ENCODE measurements around the gene DCAF4L1.

DCAF4L1 gene, protein sequence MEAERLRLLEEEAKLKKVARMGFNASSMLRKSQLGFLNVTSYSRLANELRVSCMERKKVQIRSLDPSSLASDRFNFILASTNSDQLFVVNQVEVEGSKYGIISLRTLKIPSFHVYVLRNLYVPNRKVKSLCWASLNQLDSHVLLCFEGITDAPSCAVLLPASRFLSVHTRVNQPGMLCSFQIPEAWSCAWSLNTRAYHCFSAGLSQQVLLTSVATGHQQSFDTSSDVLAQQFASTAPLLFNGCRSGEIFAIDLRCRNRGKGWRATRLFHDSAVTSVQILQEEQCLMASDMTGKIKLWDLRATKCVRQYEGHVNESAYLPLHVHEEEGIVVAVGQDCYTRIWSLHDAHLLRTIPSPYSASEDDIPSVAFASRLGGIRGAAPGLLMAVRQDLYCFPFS

DNA sequence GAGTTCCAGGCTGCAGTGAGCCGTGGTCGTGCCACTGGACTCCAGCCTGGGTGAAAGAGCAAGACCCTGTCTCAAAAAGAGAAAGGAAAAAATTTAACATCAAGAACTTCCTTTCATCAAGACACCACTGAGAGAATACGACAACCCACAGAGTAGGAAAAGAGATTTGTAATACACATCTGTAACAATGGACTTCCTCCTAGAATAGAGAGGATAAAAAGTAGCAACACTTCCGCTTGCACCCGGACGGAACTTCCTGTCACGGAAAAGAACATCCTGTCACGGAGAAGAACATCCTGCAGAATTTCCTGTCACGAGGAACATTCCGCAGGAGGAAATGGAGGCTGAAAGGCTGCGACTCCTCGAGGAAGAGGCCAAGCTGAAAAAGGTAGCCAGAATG is at the start of gene DCAF4L1:
Gene DCAF4L1 (plus strand): TSS at position 301 of the 400 bp plus-strand sequence. CDS start 37 bp downstream, at position 338.
- DNase-seq: no peak

DNA sequence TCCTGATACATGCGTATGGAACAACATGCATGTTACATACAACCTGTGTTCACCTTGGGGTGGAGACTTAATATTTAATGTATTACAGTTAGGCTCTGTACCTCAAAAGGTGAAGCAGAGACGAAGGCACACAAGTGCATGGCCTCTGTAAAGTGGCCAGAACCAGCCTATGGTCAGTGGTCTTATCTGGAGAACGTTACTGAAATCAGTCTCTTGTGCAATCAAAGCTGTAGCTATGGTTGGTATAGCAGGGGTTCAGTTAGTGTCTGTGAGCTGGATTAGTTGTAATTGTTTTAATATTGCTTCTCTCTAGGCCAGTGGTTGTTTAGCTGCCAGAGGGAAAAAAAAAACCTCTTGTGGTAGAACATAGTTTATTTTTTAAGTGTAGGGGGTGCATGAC is 48.6 kb upstream of the DCAF4L1 start:
- no peak for DNase-seq
- no peak for TF ChIP-seq GATA1 (IDR thresholded peaks at IDR 0.05; ENCODE audit: low read depth, low read length)
- no peak for TF ChIP-seq POLR2A (IDR thresholded peaks at IDR 0.05; ENCODE audit: low read length)

More for the DNA sequence above, at the start of gene DCAF4L1:
- no peak for TF ChIP-seq POLR2A (IDR thresholded peaks at IDR 0.05; ENCODE audit: low read length)
- TF ChIP-seq GATA1 (IDR thresholded peaks at IDR 0.05; ENCODE audit: low read depth, low read length): no peak

DNA sequence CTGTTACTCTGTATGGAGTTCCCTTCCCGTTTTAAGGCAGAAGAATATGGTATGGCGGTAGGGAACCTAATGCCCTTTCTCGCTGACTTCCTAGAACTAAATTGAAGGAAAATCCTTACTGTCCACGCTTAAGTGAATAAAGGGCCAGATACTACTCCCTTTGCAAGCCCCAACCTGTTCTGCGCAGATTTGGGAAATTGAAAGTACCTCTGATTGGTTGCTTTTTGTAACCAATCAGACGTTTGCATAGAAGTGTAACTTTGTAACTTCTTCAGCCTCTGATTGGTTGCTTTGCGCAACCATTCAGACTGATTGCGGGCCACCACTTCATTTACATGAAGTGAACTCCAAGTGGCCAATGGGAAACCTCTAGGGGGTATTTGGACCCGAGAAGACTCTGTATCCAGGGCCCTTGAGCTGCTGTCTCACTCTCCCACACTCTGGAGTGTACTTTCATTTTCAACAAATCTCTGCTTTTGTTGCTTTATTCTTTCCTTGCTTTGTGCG is 47.5 kb upstream of the DCAF4L1 start:
- TF ChIP-seq POLR2A (IDR thresholded peaks at IDR 0.05; ENCODE audit: low read length): no peak
- TF ChIP-seq GATA1 (IDR thresholded peaks at IDR 0.05; ENCODE audit: low read depth, low read length): no peak
- peak in 1 of 2 experiments; percentile 10 for DNase-seq

DNA sequence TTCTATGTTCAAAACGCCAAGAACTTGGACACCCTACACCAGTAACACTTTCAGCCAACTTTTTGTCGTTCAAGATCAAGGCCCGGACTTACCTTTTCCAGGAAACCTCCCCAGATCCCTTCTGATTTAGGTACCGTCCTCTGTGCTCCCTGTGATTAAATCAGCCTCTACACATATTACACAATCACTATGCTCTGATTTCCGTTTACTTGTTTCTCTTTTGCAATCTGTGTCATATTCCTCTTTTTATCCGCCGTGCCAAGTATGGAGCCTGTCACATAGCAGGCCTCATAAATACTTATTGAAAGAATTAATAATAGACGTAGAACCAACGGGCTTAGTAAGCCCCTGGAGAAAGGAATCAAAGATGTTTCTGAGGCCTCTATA is 47.0 kb upstream of the DCAF4L1 start:
- TF ChIP-seq POLR2A (IDR thresholded peaks at IDR 0.05; ENCODE audit: low read length) (no peak), GATA1 (IDR thresholded peaks at IDR 0.05; ENCODE audit: low read depth, low read length) (no peak)
- DNase-seq: no peak

DNA sequence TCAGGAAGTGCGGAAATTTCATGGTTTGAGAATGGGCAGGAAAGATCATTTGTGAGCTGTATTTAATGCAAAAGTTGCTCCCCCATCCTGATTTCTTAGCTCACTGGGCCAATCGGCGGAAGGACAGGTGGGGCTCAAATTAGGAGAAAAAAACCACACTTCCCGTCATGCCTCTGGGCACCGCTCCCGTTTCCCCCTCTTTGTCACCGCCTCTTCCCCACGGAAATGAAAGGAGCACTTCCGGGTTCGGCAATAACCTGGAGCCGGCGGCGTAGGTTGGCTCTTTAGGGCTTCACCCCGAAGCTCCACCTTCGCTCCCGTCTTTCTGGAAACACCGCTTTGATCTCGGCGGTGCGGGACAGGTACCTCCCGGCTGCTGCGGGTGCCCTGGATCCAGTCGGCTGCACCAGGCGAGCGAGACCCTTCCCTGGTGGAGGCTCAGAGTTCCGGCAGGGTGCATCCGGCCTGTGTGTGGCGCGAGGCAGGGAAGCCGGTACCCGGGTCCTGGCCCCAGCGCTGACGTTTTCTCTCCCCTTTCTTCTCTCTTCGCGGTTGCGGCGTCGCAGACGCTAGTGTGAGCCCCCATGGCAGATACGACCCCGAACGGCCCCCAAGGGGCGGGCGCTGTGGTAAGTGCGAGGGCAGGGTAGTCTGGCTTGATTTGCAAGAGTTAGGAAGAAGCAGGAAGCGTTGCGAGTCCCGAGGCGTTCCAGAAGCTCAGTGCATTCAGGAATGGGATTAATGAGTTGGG is 46.5 kb upstream of the DCAF4L1 start, which contains the start of gene TMEM33:
Gene TMEM33 (plus strand): TSS at position 529 of the 751 bp plus-strand sequence. CDS start 56 bp downstream, at position 585.
- DNase-seq: peak; percentile 86 to 88
- no peak for TF ChIP-seq GATA1 (IDR thresholded peaks at IDR 0.05; ENCODE audit: low read depth, low read length)
- peak; percentile 90 for TF ChIP-seq POLR2A (IDR thresholded peaks at IDR 0.05; ENCODE audit: low read length)

DNA sequence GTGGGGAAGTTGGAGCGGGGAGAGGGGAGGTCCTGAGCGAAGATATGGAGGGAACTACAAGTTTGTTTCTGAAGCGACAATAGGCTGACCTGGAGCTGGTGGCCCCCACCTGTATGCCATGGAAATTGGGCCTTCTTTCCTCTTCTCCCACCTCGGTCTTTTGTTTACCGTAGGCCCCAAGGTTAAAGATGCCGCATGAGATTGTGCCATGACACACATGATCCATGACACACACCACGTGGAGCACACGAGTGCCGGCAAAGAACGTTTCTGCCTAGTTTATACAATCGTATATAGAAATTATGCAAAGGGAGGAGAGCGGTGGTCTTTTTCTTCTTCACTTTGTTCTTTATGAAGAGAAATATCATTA is 45.9 kb upstream of the DCAF4L1 start:
- DNase-seq: peak; percentile 68 to 69
- TF ChIP-seq POLR2A (IDR thresholded peaks at IDR 0.05; ENCODE audit: low read length) (no peak), GATA1 (IDR thresholded peaks at IDR 0.05; ENCODE audit: low read depth, low read length) (no peak)

DNA sequence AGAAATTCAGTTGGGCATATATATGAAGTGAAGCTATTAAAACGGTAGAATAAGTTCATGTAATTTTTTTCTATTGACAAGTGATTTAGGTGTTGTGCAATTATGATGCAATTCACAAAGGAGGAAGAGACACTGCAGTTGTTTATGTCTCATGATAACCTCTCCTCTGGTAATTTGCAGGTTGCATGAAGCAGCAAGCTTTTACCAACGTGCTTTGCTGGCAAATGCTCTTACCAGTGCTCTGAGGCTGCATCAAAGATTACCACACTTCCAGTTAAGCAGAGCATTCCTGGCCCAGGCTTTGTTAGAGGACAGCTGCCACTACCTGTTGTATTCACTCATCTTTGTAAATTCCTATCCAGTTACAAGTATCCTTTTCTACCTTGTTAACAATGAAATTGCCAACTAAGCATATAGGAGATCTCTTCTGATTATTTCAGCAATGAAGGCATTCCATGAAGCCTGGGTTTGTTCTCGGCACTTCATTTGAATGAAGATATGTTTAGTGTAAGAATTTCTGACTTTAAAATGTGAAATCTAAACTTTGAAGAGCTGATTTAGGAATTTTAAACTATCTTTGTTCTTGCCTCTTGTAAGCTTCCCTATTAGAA is 42.4 kb upstream of the DCAF4L1 start:
- peak; percentile 5 to 29 for DNase-seq
- TF ChIP-seq POLR2A (IDR thresholded peaks at IDR 0.05; ENCODE audit: low read length): no peak
- TF ChIP-seq GATA1 (IDR thresholded peaks at IDR 0.05; ENCODE audit: low read depth, low read length): no peak

DNA sequence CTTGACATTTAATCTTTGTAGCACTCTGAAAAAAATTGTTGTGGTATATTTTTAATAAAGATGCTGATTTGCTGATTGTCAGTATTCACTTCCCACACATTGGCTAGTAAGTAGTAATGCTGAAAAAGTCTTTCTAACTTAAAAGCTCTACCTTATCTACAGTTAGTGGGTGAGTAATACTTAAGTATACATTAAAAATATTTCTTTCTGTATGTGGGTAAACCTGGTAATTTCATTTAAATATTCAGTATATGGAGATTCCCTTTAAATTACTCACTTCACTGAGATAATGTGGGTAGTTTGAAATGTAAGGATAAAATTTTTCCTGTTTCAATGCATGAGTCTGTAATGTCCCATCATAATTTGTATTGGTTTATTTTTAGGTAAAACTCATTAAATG is 40.7 kb upstream of the DCAF4L1 start:
- TF ChIP-seq GATA1 (IDR thresholded peaks at IDR 0.05; ENCODE audit: low read depth, low read length) (no peak), POLR2A (IDR thresholded peaks at IDR 0.05; ENCODE audit: low read length) (no peak)

DNA sequence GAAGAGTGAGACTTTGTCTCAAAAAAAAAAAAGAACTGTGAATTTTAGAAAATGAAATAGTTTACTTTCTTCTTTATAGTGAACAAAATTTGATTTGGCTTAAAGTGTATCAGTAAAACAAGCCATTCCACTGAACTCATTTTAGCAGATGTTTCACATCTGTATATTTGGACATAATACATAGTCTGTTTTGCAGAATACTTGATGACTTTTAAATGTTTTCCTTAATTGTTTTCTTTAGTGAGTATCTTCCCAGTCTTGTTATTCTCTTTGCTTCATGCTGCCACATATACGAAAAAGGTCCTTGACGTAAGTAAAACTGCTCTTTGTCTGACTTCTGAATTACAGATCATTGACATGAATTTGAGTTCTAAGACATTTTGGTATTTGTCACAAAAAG is 38.0 kb upstream of the DCAF4L1 start:
- TF ChIP-seq GATA1 (IDR thresholded peaks at IDR 0.05; ENCODE audit: low read depth, low read length) (no peak), POLR2A (IDR thresholded peaks at IDR 0.05; ENCODE audit: low read length) (no peak)
- DNase-seq: no peak

More for the DNA sequence above, 40.7 kb upstream of the DCAF4L1 start:
- no peak for DNase-seq

DNA sequence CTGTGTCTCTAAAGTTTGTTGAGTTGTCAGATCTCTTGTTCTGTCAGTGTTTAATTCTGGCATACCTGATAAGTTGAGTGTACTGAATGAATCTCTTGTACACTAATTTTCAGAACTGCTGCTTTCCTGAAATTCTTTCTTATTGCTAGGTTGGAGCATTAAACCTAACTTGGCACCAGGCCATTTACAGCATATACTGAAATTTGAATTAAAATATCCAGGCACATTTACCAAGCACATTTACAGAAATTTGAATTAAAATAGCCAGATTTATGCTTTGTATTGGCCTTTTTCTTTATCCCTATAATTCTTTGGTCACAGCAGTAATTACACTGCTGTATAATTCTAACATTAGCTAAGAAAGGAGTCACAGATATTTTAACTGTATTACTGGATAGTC is 37.5 kb upstream of the DCAF4L1 start:
- no peak for TF ChIP-seq GATA1 (IDR thresholded peaks at IDR 0.05; ENCODE audit: low read depth, low read length)
- no peak for DNase-seq

DNA sequence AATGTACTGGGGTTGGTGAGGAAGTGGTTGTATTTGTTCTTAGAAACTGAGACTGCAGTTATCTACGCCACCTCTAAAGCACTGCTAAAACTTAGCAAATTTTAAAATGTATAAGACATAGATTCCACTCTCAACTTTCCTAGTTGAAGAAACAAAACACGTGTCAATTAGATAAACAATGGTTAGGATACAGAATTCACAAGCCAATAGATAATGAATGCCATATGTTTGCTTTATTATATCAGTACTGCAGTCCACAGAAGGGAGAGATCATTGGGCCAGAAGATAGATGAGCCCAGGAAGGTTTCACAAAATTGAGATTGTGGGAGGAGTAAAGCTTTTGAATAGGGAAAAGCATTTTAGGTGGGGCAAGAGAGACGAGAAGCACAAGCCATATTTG is 32.0 kb upstream of the DCAF4L1 start:
- DNase-seq: no peak
- TF ChIP-seq POLR2A (IDR thresholded peaks at IDR 0.05; ENCODE audit: low read length) (no peak), GATA1 (IDR thresholded peaks at IDR 0.05; ENCODE audit: low read depth, low read length) (no peak)

DNA sequence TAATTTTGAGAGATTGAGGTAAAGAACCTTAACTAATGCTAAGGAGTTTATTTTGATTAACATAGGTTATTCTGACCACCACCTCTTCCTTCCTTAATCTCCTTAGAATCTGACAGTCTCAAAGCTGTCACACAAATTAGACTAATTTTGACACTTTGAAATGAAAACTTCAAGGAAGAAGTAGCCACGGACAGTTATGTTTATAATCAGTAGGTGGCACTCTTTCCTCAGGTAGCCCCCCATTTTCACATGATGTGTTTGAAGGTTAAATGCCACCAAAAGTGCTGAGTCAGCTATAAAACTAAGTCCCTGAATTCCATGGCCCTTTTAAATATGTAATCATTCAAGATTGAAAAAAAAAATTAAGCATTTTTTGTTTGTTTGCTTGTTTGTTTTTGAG is 23.9 kb upstream of the DCAF4L1 start:
- TF ChIP-seq GATA1 (IDR thresholded peaks at IDR 0.05; ENCODE audit: low read depth, low read length) (no peak), POLR2A (IDR thresholded peaks at IDR 0.05; ENCODE audit: low read length) (no peak)
- DNase-seq: peak; percentile 72 to 77

DNA sequence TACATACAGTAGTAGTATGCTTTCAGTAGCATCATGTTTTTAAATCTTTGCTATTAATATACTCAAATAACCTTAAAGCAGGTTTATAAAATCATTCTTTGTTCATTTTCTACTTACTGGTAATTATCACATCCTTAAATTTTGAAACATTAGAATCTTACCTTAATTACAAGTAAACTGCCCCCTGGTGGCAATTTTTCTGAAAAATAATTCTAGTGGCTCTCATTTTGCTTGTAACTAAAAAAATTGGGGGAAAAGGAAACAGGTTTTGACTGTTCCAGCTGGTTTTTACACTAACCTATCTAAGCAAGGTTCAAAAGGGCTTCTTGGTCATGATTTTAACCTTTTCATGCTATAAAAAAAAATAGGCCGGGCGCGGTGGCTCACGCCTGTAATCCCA is 18.5 kb upstream of the DCAF4L1 start:
- DNase-seq: peak; percentile 39 to 46

DNA sequence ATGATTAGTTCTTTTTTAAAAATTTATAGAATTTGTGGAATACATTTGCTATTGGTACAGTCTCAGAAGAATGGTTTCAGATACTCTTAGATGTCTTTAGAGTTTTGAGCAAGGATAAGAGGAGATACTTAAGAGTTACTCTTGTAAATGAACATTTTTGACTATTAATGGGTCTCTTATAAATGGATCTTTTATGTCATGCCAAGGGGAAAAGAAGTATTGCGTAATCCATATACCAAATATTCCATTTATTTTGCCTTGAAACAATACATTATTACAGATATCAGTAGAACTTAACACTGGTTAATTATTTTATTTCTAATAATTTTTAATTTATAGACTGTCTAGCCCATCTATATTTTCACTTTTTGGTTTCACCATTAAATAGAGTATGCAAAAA is 17.2 kb upstream of the DCAF4L1 start:
- no peak for TF ChIP-seq POLR2A (IDR thresholded peaks at IDR 0.05; ENCODE audit: low read length)
- TF ChIP-seq GATA1 (IDR thresholded peaks at IDR 0.05; ENCODE audit: low read depth, low read length): no peak
- DNase-seq: no peak

More for the DNA sequence above, 18.5 kb upstream of the DCAF4L1 start:
- TF ChIP-seq POLR2A (IDR thresholded peaks at IDR 0.05; ENCODE audit: low read length) (no peak), GATA1 (IDR thresholded peaks at IDR 0.05; ENCODE audit: low read depth, low read length) (no peak)

All from erythroblast (primary cell).